Measurements from ENCODE around the gene ATRN.

DNA sequence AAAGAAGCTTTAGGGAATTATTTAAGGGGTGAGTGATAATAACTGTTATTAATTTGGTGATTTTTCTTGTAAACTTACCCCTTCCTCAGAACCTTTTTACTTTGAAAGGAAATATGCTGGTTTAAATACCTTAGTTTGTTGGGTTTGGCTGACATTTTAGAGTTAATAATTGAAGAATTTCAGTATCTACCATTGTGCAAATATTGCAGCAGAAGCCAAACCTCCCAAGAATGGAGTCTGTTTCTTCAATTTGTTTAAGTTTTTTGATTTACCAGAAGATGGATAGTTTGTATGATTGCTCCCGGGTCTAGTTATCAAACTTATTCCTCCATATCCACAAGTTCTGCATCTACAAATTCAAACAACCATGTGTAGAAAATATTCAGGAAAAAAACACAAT lies 77.1 kb downstream of the ATRN start:
- TF ChIP-seq, protein P1, sequence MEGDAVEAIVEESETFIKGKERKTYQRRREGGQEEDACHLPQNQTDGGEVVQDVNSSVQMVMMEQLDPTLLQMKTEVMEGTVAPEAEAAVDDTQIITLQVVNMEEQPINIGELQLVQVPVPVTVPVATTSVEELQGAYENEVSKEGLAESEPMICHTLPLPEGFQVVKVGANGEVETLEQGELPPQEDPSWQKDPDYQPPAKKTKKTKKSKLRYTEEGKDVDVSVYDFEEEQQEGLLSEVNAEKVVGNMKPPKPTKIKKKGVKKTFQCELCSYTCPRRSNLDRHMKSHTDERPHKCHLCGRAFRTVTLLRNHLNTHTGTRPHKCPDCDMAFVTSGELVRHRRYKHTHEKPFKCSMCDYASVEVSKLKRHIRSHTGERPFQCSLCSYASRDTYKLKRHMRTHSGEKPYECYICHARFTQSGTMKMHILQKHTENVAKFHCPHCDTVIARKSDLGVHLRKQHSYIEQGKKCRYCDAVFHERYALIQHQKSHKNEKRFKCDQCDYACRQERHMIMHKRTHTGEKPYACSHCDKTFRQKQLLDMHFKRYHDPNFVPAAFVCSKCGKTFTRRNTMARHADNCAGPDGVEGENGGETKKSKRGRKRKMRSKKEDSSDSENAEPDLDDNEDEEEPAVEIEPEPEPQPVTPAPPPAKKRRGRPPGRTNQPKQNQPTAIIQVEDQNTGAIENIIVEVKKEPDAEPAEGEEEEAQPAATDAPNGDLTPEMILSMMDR (IDR thresholded peaks at IDR 0.05; ENCODE audit: control extremely low read depth in 1 of 3, insufficient read depth in 1 of 3, low read depth in 1 of 3, low read length in 3 of 3), result no peak
- TF ChIP-seq EP300 (IDR thresholded peaks at IDR 0.05; ENCODE audit: borderline replicate concordance in 1 of 2, low read depth in 2 of 2, low read length in 2 of 2) (no peak), POLR2AphosphoS5 (IDR thresholded peaks at IDR 0.05; ENCODE audit: low read depth, low read length) (no peak), MAFK (IDR thresholded peaks at IDR 0.05; ENCODE audit: low read depth, low read length) (no peak), BRCA1 (IDR thresholded peaks at IDR 0.05; ENCODE audit: low read depth, low read length) (no peak), SP2 (IDR thresholded peaks at IDR 0.05; ENCODE audit: low read length) (no peak), SUZ12 (IDR thresholded peaks at IDR 0.05; ENCODE audit: low read length) (no peak), TAF1 (IDR thresholded peaks at IDR 0.05; ENCODE audit: low read depth, low read length) (no peak)

All from H1 (cell line).